Right atrium auricular region (tissue), 2 donors: Measurements from ENCODE around the gene NT5C2. TPM values are rescaled to one million over a fixed set of nuclear protein-coding genes. Genes with fewer than 3 reads are reported as not detected.
"Not testable (repeated sequence)": the region's sequence is repeated elsewhere in the genome, so short reads cannot be mapped to it uniquely, and the experiment has no call there.

ENCODE experiments used
- DNase-seq: peaks from one replicate; pipeline ENCODE4 v3.0.0-alpha.2; 2019; ENCODE audit warnings: low spot score
- H3K27ac ChIP-seq, 2 donors: fragments of 200-600 bp; sonication (generic); 1 replicate in 1 of 2; 2 replicates in 1 of 2; pipeline ENCODE4 v1.5.1; 2016 to 2019
- H3K27me3 ChIP-seq, 2 donors: fragments of 200-600 bp; sonication (generic); one replicate each; pipeline versions ENCODE4 v1.5.1 to v1.6.0; 2017 to 2019
- H3K36me3 ChIP-seq: fragments of 200-600 bp; sonication (generic); one replicate; pipeline ENCODE4 v1.5.1; 2016
- H3K4me1 ChIP-seq, 2 donors: fragments of 200-600 bp; sonication (generic); one replicate each; pipeline versions ENCODE4 v1.5.1 to v1.6.0; 2017 to 2019
- H3K4me3 ChIP-seq, 2 donors: fragments of 200-600 bp; sonication (generic); 1 replicate in 1 of 2; 2 replicates in 1 of 2; pipeline ENCODE4 v1.5.1; 2017 to 2019; ENCODE audit warnings: mild to moderate bottlenecking in 1 of 2, moderate library complexity in 1 of 2
- H3K9me3 ChIP-seq, 2 donors: fragments of 200-600 bp; sonication (generic); one replicate each; pipeline ENCODE4 v1.5.1; 2019
- total RNA-seq, 2 donors: library from RNA; depleted of rRNA; stranded (reverse); fragments of >200 nt; gene quantifications; one replicate each; pipeline ENCODE4 v1.1.0, GENCODE V29; 2016
- TF ChIP-seq, protein P1 (sequence below), 2 donors: fragments of 200-600 bp; sonication (generic); IDR thresholded peaks; one replicate each; pipeline ENCODE4 v1.5.1; 2019; ENCODE audit warnings: antibody characterized with exemption in 2 of 2

The NT5C2 gene
- total RNA-seq, 2 donors from 2014 or later = 28.5 to 32.7 TPM

DNA sequence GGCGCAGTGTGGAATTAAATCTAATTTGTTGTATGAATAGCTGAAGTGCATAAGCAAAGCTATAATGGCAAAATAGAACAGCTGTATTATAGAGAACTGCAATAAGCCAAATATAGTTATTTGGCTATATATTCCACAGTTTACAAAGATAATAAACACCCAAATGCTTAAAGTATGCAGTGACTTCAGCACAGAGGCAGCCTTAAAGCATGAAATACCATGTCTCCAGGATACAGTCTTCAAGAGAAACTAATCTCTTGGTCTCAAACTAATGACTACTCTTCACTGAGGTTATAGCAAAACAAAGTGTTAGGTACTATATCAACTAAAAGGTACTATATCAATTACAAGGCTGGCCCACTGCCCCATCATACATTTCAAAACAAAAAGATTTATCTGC is 48.0 kb downstream of the NT5C2 start:
- Histone ChIP-seq H3K9me3 (no peaks in the 10 kb centered on the region), H3K36me3 (peaks cover 8% of the 10 kb centered on the region), H3K27me3 (no peaks in the 10 kb centered on the region), H3K4me1 (peaks cover 0 to 23% of the 10 kb centered on the region in 2 donors), H3K27ac (peak overlapping the region in 1 of 2 donors; percentile 71), H3K4me3 (no peak overlapping the region)
- TF ChIP-seq, protein P1, sequence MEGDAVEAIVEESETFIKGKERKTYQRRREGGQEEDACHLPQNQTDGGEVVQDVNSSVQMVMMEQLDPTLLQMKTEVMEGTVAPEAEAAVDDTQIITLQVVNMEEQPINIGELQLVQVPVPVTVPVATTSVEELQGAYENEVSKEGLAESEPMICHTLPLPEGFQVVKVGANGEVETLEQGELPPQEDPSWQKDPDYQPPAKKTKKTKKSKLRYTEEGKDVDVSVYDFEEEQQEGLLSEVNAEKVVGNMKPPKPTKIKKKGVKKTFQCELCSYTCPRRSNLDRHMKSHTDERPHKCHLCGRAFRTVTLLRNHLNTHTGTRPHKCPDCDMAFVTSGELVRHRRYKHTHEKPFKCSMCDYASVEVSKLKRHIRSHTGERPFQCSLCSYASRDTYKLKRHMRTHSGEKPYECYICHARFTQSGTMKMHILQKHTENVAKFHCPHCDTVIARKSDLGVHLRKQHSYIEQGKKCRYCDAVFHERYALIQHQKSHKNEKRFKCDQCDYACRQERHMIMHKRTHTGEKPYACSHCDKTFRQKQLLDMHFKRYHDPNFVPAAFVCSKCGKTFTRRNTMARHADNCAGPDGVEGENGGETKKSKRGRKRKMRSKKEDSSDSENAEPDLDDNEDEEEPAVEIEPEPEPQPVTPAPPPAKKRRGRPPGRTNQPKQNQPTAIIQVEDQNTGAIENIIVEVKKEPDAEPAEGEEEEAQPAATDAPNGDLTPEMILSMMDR (IDR thresholded peaks at IDR 0.05) = no peak
- no peak for DNase-seq

DNA sequence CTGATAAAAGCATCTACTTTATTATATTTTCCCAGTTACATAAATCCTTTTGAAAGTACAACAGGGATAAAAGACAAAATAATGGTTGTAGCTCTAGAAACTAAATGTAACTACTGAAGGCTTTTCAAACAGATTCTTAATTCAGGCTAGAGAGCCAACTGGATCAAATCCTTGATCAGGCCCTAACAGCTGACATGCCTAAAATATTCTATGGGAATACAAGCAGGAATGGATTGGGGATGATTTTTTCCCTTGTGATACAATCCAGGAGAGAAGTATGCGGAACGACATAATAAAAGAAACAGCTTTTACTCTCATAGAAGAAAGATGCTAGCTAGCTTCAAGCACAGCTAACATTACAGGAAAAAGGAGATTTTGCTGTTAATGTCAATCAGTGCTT is 49.0 kb downstream of the NT5C2 start:
- no peak overlapping the region for H3K27ac ChIP-seq
- peaks cover 0 to 23% of the 10 kb centered on the region in 2 donors for H3K4me1 ChIP-seq
- DNase-seq = no peak
- H3K27me3 ChIP-seq = no peaks in the 10 kb centered on the region
- peaks cover 13% of the 10 kb centered on the region for H3K36me3 ChIP-seq
- TF ChIP-seq, protein P1 (IDR thresholded peaks at IDR 0.05) = no peak
- H3K9me3 ChIP-seq = no peaks in the 10 kb centered on the region
- no peak overlapping the region for H3K4me3 ChIP-seq

DNA sequence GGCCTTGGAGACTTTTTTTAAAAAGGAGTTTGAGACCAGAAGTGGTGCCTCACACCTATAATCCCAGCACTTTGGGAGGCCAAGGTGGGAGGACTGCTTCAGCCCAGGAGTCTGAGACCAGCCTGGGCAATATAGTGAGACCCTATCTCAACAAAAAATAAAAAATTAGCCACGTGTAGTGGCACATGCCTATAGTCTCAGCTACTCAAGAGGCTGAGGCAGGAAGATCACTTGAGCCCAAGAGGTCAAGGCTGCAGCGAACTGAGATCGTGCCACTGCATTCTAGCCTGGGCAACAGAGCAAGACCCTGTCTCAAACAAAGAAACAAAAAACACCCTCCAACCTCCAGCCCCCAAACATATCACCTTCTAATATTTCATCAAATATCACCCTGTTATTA is 49.4 kb downstream of the NT5C2 start:
- H3K4me3 ChIP-seq, H3K27ac ChIP-seq, H3K9me3 ChIP-seq, DNase-seq, H3K27me3 ChIP-seq: not testable (repeated sequence)
- Histone ChIP-seq H3K36me3 (peaks cover 13% of the 10 kb centered on the region), H3K4me1 (peaks cover 0 to 23% of the 10 kb centered on the region in 2 donors)

DNA sequence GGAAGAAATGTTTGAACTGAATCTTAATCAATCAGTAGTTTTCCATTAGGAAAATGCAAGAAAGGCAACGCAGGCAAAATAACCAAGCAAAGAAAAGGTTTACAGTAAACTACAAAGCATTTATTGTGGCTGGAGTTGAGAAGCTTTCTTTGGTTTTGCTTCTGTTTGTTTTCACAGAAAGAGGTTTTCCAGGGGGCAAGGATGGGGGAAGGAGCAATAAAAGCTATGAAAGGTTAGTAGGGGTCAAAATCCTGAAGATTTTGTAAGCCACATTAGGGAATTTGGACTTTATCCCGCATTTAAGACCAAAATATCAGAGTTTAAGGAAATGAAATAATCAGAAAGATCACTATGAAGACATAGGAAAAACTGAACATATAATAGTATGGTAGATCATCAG is 51.1 kb downstream of the NT5C2 start:
- Histone ChIP-seq H3K4me1 (peaks cover 0 to 23% of the 10 kb centered on the region in 2 donors), H3K4me3 (no peak overlapping the region), H3K36me3 (peaks cover 13% of the 10 kb centered on the region), H3K27me3 (no peaks in the 10 kb centered on the region), H3K9me3 (no peaks in the 10 kb centered on the region), H3K27ac (no peak overlapping the region)
- TF ChIP-seq, protein P1 (IDR thresholded peaks at IDR 0.05) = no peak
- DNase-seq = no peak

DNA sequence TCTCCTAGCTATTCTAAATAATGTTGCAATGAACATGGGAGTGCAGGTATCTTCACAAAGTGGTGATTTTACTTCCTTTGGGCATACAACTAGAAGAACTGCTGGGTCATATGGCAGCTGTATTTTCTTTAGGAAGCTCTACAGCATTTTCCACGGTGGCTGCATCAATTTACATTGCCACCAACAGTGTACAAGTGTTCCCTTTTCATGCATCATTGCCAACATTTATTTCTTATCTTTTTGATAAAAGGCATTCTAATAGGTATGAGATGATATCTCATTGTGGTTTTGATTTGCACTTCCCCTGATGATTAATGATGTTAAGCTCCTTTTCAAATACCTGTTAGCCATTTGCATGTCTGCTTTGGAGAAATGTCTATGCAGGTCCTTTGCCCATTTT is 52.6 kb downstream of the NT5C2 start:
- DNase-seq = no peak
- H3K4me1 ChIP-seq = peaks cover 0 to 9% of the 10 kb centered on the region in 2 donors
- H3K27me3 ChIP-seq = no peaks in the 10 kb centered on the region
- TF ChIP-seq, protein P1 (IDR thresholded peaks at IDR 0.05) = no peak
- H3K4me3 ChIP-seq = no peak overlapping the region
- no peaks in the 10 kb centered on the region for H3K9me3 ChIP-seq
- peaks cover 13% of the 10 kb centered on the region for H3K36me3 ChIP-seq
- no peak overlapping the region for H3K27ac ChIP-seq

DNA sequence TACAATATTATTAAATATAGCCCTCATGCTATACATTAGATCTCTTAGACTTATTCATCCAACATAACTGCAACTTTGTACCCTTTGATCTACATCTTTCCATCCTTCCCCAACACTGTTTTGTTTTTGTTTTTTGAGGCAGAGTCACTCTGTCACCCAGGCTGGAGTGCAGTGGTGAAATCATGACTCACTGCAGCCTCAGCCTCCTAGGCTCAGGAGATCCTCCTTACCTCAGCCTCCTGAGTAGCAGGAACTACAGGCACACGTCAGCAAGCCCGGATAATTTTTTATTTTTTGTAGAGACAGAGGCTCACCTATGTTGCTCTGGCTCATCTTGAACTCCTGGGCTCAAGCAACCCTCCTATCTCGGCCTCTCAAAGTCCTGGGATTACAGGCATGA is 53.3 kb downstream of the NT5C2 start:
- peaks cover 16% of the 10 kb centered on the region for H3K36me3 ChIP-seq

DNA sequence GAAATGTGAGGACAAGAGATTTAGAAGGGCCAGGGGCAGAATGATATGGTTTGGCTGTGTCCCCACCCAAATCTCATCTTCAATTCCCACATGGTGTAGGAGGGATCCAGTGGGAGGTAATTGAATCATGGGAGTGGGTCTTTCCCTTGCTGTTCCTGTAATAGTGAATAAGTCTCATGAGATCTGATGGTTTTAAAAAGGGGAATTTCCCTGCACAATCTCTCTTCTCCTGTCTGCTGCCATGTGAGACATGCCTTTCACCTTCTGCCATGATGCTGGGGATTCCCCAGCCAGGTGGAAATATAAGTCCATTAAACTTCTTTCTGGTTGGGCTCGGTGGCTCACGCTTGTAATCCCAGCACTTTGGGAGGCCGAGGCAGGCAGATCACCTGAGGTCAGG is 57.9 kb downstream of the NT5C2 start:
- H3K27ac ChIP-seq, H3K4me1 ChIP-seq, DNase-seq, H3K4me3 ChIP-seq, H3K27me3 ChIP-seq, H3K9me3 ChIP-seq: not testable (repeated sequence)
- H3K36me3 ChIP-seq = peaks cover 18% of the 10 kb centered on the region

More for the DNA sequence above, 53.3 kb downstream of the NT5C2 start:
- H3K4me1 ChIP-seq = peaks cover 0 to 3% of the 10 kb centered on the region in 2 donors
- TF ChIP-seq, protein P1 (IDR thresholded peaks at IDR 0.05) = no peak
- no peak overlapping the region for H3K4me3 ChIP-seq
- DNase-seq = no peak
- no peaks in the 10 kb centered on the region for H3K9me3 ChIP-seq
- no peak overlapping the region for H3K27ac ChIP-seq
- no peaks in the 10 kb centered on the region for H3K27me3 ChIP-seq
